Lower leg skin (tissue), 3 donors: ENCODE data around the gene MMP17.

Experiments used
- POLR2A ChIP-seq, 2 donors: fragments of 450-650 bp; IDR thresholded peaks; one replicate each; pipeline ENCODE4 v1.6.1; 2016 to 2017; ENCODE audit warnings: antibody characterized with exemption in 2 of 2, mild to moderate bottlenecking in 1 of 2, moderate library complexity in 1 of 2
- TF ChIP-seq, protein P1 (sequence below), 3 donors: fragments of 450-650 bp; IDR thresholded peaks; one replicate each; pipeline ENCODE4 v1.5.1; 2016; ENCODE audit warnings: antibody characterized with exemption in 3 of 3, mild to moderate bottlenecking in 3 of 3, moderate library complexity in 2 of 3

DNA sequence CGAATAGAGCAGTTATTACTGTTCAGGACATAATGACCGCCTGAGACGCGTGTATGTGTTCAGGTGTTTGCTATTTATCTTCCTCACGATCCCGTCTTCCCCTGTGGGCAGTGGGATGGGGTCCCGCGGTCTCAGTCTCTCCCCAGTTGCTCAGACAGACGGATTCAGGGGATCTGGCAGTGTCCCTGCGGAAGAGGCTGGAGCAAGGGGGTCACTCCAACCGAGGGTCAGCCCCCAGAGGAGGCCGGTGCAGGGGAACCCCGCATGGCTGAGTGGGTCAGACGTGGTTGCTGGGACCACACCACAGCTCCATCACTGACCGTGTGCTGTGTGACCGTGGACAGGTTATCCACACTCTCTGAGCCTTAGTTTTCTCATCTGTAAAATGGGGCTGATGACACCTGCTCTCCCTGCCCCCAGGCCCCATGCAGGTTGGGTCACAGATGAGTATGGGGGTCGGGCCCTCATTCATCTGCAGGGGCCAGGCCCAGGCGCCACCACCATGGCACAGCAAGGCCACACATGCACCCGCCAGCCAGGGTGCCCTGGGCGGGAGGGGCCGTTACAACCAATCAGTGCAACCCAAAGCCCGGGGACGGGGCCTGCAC, 5.2 kb downstream of the MMP17 start:
- TF ChIP-seq, protein P1, sequence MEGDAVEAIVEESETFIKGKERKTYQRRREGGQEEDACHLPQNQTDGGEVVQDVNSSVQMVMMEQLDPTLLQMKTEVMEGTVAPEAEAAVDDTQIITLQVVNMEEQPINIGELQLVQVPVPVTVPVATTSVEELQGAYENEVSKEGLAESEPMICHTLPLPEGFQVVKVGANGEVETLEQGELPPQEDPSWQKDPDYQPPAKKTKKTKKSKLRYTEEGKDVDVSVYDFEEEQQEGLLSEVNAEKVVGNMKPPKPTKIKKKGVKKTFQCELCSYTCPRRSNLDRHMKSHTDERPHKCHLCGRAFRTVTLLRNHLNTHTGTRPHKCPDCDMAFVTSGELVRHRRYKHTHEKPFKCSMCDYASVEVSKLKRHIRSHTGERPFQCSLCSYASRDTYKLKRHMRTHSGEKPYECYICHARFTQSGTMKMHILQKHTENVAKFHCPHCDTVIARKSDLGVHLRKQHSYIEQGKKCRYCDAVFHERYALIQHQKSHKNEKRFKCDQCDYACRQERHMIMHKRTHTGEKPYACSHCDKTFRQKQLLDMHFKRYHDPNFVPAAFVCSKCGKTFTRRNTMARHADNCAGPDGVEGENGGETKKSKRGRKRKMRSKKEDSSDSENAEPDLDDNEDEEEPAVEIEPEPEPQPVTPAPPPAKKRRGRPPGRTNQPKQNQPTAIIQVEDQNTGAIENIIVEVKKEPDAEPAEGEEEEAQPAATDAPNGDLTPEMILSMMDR (IDR thresholded peaks at IDR 0.05) = no peak
- no peak for TF ChIP-seq POLR2A (IDR thresholded peaks at IDR 0.05)
